ENCODE measurements around the gene YEATS2.
A peak's percentile ranks its signal among the peaks of the same experiment; 100 is the strongest.

The YEATS2 gene

GRCh38 chr3:183822631-183823030 lies 125.0 kb downstream of the YEATS2 start:
- peaks cover 0 to 12% of the 10 kb centered on the region in 2 experiments; a peak in 2 of 3 replicates for H3K36me3 ChIP-seq (ENCODE audit: control insufficient read depth in 2 of 2, insufficient read depth in 1 of 2, low read length in 2 of 2)
- POLR2A ChIA-PET, result no interaction called here
- H3K4me1 ChIP-seq (ENCODE audit: control insufficient read depth, insufficient read depth, low read length), result peaks cover 5% of the 10 kb centered on the region
- no peak overlapping the region for H3K4me3 ChIP-seq (ENCODE audit: low read depth, low read length)
- H3K27ac ChIP-seq (ENCODE audit: extremely low read depth, low read depth, low read length), result no peak overlapping the region
- CTCF ChIA-PET, result interaction anchor here (0.6 to 0.9 kb wide), 2 partner anchors 353 to 691 kb away, joined by 3 read pairs; no protein-coding TSS in a partner anchor
- H3K9me3 ChIP-seq (ENCODE audit: control insufficient read depth, insufficient read depth, low read depth, low read length), result no peaks in the 10 kb centered on the region
- TF ChIP-seq ZNF335 (tag by site-specific recombination; conservative IDR thresholded peaks at IDR 0.05), result no peak
- TF ChIP-seq ZNF391 (tag by site-specific recombination; IDR thresholded peaks at IDR 0.05; ENCODE audit: borderline replicate concordance, low read depth), result no peak
- no peak for TF ChIP-seq ZNF677 (tag by site-specific recombination; IDR thresholded peaks at IDR 0.05)
- TF ChIP-seq ZNF510 (tag by site-specific recombination; IDR thresholded peaks at IDR 0.05; ENCODE audit: insufficient replicate concordance), result no peak
- no peak for TF ChIP-seq ZNF155 (tag by site-specific recombination; IDR thresholded peaks at IDR 0.05)
- TF ChIP-seq ZNF239 (tag by site-specific recombination; IDR thresholded peaks at IDR 0.05), result no peak
- TF ChIP-seq HOXC10 (CRISPR knock-in tag; IDR thresholded peaks at IDR 0.05), result no peak
- TF ChIP-seq ZNF202 (tag by site-specific recombination; IDR thresholded peaks at IDR 0.05; ENCODE audit: borderline replicate concordance), result no peak
- TF ChIP-seq ZNF19 (tag by site-specific recombination; IDR thresholded peaks at IDR 0.05; ENCODE audit: low read depth), result no peak
- no peak for TF ChIP-seq ZBTB10 (tag by site-specific recombination; IDR thresholded peaks at IDR 0.05)
- no peak for TF ChIP-seq ZBTB21 (tag by site-specific recombination; IDR thresholded peaks at IDR 0.05)
- TF ChIP-seq ZNF830 (tag by site-specific recombination; IDR thresholded peaks at IDR 0.05; ENCODE audit: low read depth), result no peak
- TF ChIP-seq ZNF529 (tag by site-specific recombination; IDR thresholded peaks at IDR 0.05; ENCODE audit: insufficient replicate concordance), result no peak
- TF ChIP-seq BCL6B (tag by site-specific recombination; IDR thresholded peaks at IDR 0.05), result no peak
- no peak for TF ChIP-seq ZNF76 (tag by site-specific recombination; IDR thresholded peaks at IDR 0.05; ENCODE audit: borderline replicate concordance, low read depth)
- TF ChIP-seq ZNF692 (tag by site-specific recombination; IDR thresholded peaks at IDR 0.05), result no peak
- no peak for TF ChIP-seq REPIN1 (tag by site-specific recombination; IDR thresholded peaks at IDR 0.05; ENCODE audit: low read depth)
- TF ChIP-seq ZNF416 (tag by site-specific recombination; IDR thresholded peaks at IDR 0.05), result no peak
- TF ChIP-seq ZNF266 (tag by site-specific recombination; IDR thresholded peaks at IDR 0.05; ENCODE audit: low read depth), result no peak

- no peak for TF ChIP-seq ZNF514 (tag by site-specific recombination; IDR thresholded peaks at IDR 0.05)
- 0 out of 2 replicates have a peak, but pooled peaks have one; percentile 18 for TF ChIP-seq SP7 (tag by site-specific recombination; IDR thresholded peaks at IDR 0.05)
- TF ChIP-seq ZNF214 (tag by site-specific recombination; IDR thresholded peaks at IDR 0.05; ENCODE audit: borderline replicate concordance), result no peak
- no peak for TF ChIP-seq ZSCAN30 (tag by site-specific recombination; IDR thresholded peaks at IDR 0.05)
- peak; percentile 28; the same call in 1 of the 2 replicates for TF ChIP-seq ZNF654 (tag by site-specific recombination; IDR thresholded peaks at IDR 0.05; ENCODE audit: low read depth)
- no peaks in the 10 kb centered on the region for H3K9me3 ChIP-seq (ENCODE audit: control insufficient read depth, insufficient read depth, low read depth, low read length)
- peaks cover 0 to 22% of the 10 kb centered on the region in 2 experiments; a peak in 2 of 3 replicates for H3K36me3 ChIP-seq (ENCODE audit: control insufficient read depth in 2 of 2, insufficient read depth in 1 of 2, low read length in 2 of 2)
- POLR2A ChIA-PET, result no interaction called here
- H3K4me3 ChIP-seq (ENCODE audit: low read depth, low read length), result peak overlapping the region; percentile 78
- no peak overlapping the region for H3K27ac ChIP-seq (ENCODE audit: extremely low read depth, low read depth, low read length)
- peaks cover 5% of the 10 kb centered on the region for H3K4me1 ChIP-seq (ENCODE audit: control insufficient read depth, insufficient read depth, low read length)
- CTCF ChIA-PET, result interaction anchor here (0.6 kb wide), 1 partner anchor 92 kb away, joined by 4 read pairs; no protein-coding TSS in a partner anchor
Measured at GRCh38 chr3:183823963-183824362, 126.4 kb downstream of the YEATS2 start.
